ENCODE data around the gene FOXF1. TPM values are rescaled to one million over a fixed set of nuclear protein-coding genes. Genes with fewer than 3 reads are reported as not detected.

The FOXF1 gene
- total RNA-seq, 1 donor from 2014 or later: not detected

DNA sequence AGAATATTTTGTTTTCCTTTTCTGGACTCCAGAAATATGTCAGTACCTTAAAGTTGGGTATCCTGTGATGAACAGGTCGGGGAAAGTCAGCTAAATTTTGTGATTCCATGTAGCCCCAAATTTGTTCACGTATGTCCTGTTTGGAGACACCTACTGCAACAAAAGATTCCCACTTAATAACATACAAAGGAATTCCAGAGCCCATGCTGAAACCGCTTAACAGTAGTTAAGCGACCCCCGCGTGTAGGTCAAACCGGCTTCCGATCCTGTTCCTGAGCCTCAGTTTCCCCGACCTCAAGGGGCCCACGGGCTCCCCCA is 44.2 kb downstream of the FOXF1 start:
- Mint-ChIP-seq H3K27me3 (ENCODE audit: unreplicated experiment) (peaks cover 7% of the 10 kb centered on the region), H3K4me1 (ENCODE audit: unreplicated experiment) (peaks cover 4% of the 10 kb centered on the region), H3K36me3 (ENCODE audit: unreplicated experiment) (no peaks in the 10 kb centered on the region), H3K9me3 (ENCODE audit: unreplicated experiment) (no peaks in the 10 kb centered on the region), H3K4me3 (ENCODE audit: unreplicated experiment) (peak overlapping the region; percentile 91), H3K27ac (ENCODE audit: unreplicated experiment) (peak overlapping the region; percentile 96)
- TF ChIP-seq, protein P1, sequence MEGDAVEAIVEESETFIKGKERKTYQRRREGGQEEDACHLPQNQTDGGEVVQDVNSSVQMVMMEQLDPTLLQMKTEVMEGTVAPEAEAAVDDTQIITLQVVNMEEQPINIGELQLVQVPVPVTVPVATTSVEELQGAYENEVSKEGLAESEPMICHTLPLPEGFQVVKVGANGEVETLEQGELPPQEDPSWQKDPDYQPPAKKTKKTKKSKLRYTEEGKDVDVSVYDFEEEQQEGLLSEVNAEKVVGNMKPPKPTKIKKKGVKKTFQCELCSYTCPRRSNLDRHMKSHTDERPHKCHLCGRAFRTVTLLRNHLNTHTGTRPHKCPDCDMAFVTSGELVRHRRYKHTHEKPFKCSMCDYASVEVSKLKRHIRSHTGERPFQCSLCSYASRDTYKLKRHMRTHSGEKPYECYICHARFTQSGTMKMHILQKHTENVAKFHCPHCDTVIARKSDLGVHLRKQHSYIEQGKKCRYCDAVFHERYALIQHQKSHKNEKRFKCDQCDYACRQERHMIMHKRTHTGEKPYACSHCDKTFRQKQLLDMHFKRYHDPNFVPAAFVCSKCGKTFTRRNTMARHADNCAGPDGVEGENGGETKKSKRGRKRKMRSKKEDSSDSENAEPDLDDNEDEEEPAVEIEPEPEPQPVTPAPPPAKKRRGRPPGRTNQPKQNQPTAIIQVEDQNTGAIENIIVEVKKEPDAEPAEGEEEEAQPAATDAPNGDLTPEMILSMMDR (IDR thresholded peaks at IDR 0.05): no peak
- no peak for DNase-seq (ENCODE audit: extremely low spot score, unreplicated experiment)

DNA sequence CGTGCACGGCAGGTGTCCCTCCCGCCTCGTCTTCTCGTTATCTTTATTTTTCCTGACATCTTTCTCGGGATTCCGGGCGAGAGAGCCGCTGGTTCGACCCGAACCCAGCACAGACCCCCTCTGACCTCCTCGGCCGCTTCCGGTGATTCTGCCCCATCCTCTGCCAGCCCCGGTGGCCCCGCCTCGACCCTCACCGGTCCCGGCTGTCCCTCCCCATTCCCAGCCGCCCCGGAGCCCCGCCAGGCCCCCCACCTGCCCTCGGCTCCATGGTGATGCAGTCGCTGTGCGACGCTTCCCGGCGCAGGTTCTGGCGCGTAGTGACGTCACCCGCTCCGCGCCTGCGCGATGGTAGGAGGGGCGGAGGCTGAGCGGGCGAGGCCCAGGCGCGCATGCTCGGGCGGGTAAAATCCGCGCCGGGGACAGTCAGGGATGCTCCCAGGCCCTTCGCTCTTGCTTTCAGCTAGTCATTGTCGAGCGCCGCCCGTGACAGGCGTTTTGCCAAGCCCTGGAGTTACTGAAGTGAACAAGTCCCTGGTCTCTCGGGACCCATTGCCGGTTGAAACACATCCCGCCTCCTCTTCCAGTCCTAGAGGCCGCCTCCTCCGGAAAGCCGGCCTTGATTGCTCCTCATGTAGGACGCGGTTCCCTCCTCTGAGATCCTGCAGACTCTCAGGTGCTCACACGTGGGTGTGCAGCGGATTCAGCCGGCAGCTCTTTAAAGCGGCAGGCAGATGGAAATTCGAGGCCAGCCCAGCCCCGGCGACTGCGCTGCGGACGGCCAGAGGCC is 44.8 kb downstream of the FOXF1 start, which contains the start of gene MTHFSD:
Gene MTHFSD, minus strand, starts transcription at position 319 of the 787 bp plus-strand sequence. Its CDS starts 51 bp downstream, at position 268.
- H3K27me3 Mint-ChIP-seq (ENCODE audit: unreplicated experiment): peaks cover 7% of the 10 kb centered on the region
- peak within 1 kb of the TSS; percentile 96 for H3K27ac Mint-ChIP-seq (ENCODE audit: unreplicated experiment)
- no peaks in the 10 kb centered on the region for H3K9me3 Mint-ChIP-seq (ENCODE audit: unreplicated experiment)
- H3K36me3 Mint-ChIP-seq (ENCODE audit: unreplicated experiment): no peaks in the 10 kb centered on the region
- peaks cover 4% of the 10 kb centered on the region for H3K4me1 Mint-ChIP-seq (ENCODE audit: unreplicated experiment)
- H3K4me3 Mint-ChIP-seq (ENCODE audit: unreplicated experiment): peak within 1 kb of the TSS; percentile 91
- TF ChIP-seq, protein P1 (IDR thresholded peaks at IDR 0.05): no peak
- DNase-seq (ENCODE audit: extremely low spot score, unreplicated experiment): peak; percentile 96

DNA sequence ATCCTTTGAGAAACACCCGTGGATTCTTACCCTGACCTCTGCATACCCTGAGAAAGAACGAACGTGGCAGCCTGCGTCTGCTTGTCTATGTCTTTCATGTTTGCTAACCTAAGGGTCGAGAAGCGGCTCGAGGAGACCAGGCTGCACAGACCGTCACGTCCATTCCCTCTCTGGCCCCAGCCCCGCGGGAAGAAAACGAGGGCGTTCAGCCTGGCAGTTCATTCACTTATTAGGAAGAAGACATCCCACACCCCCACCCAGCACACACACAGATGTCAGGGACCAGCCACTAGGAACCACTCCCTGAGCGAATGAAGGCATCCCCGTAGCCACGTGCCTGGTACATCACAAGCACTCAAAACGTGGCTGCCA is 45.4 kb downstream of the FOXF1 start:
- H3K36me3 Mint-ChIP-seq (ENCODE audit: unreplicated experiment): no peaks in the 10 kb centered on the region
- TF ChIP-seq, protein P1 (IDR thresholded peaks at IDR 0.05): no peak
- peaks cover 7% of the 10 kb centered on the region for H3K27me3 Mint-ChIP-seq (ENCODE audit: unreplicated experiment)
- H3K9me3 Mint-ChIP-seq (ENCODE audit: unreplicated experiment): no peaks in the 10 kb centered on the region
- peak overlapping the region; percentile 91 for H3K4me3 Mint-ChIP-seq (ENCODE audit: unreplicated experiment)
- DNase-seq (ENCODE audit: extremely low spot score, unreplicated experiment): no peak
- peaks cover 4% of the 10 kb centered on the region for H3K4me1 Mint-ChIP-seq (ENCODE audit: unreplicated experiment)
- H3K27ac Mint-ChIP-seq (ENCODE audit: unreplicated experiment): peak overlapping the region; percentile 96

DNA sequence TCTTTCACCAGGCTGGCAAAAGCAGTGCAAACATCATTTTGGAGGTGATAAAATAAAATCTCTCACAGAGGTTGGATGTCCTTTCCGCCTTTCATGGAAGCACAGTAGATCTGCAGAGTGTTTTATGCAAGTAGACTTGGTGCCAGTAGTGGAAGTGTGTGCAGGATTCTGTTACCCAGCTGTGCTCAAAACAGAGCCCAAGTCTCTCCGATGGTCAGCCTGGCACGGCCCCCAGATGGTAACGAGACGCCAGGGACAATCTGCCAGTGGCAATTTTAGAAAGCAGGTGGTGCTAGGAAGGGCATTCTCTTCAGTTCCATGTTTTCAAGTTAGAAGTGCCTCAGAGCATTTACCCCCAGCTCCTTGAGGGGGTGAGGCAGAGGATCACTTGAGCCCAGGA is 46.2 kb downstream of the FOXF1 start:
- Mint-ChIP-seq H3K4me1 (ENCODE audit: unreplicated experiment) (peaks cover 4% of the 10 kb centered on the region), H3K27me3 (ENCODE audit: unreplicated experiment) (peaks cover 3% of the 10 kb centered on the region), H3K4me3 (ENCODE audit: unreplicated experiment) (no peak overlapping the region)

DNA sequence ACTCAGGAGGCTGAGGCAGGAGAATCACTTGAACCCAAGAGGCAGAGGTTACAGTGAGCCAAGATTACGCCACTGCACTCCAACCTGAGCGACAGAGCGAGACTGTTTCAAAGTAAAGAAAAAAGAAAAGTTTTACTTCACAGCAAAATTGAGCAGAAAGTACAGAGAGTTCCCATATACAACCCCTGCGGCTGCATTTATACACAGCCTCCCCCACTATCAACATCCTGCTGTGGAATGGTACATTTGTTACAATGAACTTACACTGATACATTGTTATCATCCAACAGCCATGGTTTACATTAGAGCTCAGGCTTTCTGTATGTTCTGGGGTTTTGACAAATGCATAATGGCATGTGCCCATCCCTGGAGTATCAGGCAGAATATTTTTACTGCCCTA is 47.3 kb downstream of the FOXF1 start:
- Mint-ChIP-seq H3K27me3 (ENCODE audit: unreplicated experiment) (no peaks in the 10 kb centered on the region), H3K36me3 (ENCODE audit: unreplicated experiment) (no peaks in the 10 kb centered on the region)
- no peak for DNase-seq (ENCODE audit: extremely low spot score, unreplicated experiment)

More for the DNA sequence above, 46.2 kb downstream of the FOXF1 start:
- Mint-ChIP-seq H3K9me3 (ENCODE audit: unreplicated experiment) (no peaks in the 10 kb centered on the region), H3K36me3 (ENCODE audit: unreplicated experiment) (no peaks in the 10 kb centered on the region), H3K27ac (ENCODE audit: unreplicated experiment) (no peak overlapping the region)
- TF ChIP-seq, protein P1 (IDR thresholded peaks at IDR 0.05): no peak
- DNase-seq (ENCODE audit: extremely low spot score, unreplicated experiment): no peak

More for the DNA sequence above, 47.3 kb downstream of the FOXF1 start:
- H3K9me3 Mint-ChIP-seq (ENCODE audit: unreplicated experiment): no peaks in the 10 kb centered on the region
- no peak overlapping the region for H3K4me3 Mint-ChIP-seq (ENCODE audit: unreplicated experiment)
- peaks cover 4% of the 10 kb centered on the region for H3K4me1 Mint-ChIP-seq (ENCODE audit: unreplicated experiment)
- TF ChIP-seq, protein P1 (IDR thresholded peaks at IDR 0.05): no peak
- no peak overlapping the region for H3K27ac Mint-ChIP-seq (ENCODE audit: unreplicated experiment)
